Stimulated activated naive CD8-positive, alpha-beta T cell treated with anti-CD3 and anti-CD28 coated beads, Interleukin-15, Interleukin-2, amounts not matched to agents 100 ng/mL and 50 ng/mL, for 24 hours (primary cell): ENCODE measurements around the gene LKAAEAR1.
A peak's percentile ranks its signal among the peaks of the same experiment; 100 is the strongest.

ENCODE experiments used
- H3K27ac Mint-ChIP-seq: one replicate; pipeline ENCODE4 v1.8.0; 2021; ENCODE audit warnings: mild to moderate bottlenecking, mixed read lengths
- H3K27me3 Mint-ChIP-seq: one replicate; pipeline ENCODE4 v1.8.0; 2021; ENCODE audit warnings: mixed read lengths
- H3K36me3 Mint-ChIP-seq: one replicate; pipeline ENCODE4 v1.8.0; 2021; ENCODE audit warnings: low read depth, mixed read lengths
- H3K4me1 Mint-ChIP-seq: one replicate; pipeline ENCODE4 v1.8.0; 2021; ENCODE audit warnings: low read depth, mixed read lengths
- H3K4me3 Mint-ChIP-seq: one replicate; pipeline ENCODE4 v1.8.0; 2021; ENCODE audit warnings: mild to moderate bottlenecking, mixed read lengths
- H3K9me3 Mint-ChIP-seq: one replicate; pipeline ENCODE4 v1.8.0; 2021; ENCODE audit warnings: mixed read lengths

Gene LKAAEAR1

DNA sequence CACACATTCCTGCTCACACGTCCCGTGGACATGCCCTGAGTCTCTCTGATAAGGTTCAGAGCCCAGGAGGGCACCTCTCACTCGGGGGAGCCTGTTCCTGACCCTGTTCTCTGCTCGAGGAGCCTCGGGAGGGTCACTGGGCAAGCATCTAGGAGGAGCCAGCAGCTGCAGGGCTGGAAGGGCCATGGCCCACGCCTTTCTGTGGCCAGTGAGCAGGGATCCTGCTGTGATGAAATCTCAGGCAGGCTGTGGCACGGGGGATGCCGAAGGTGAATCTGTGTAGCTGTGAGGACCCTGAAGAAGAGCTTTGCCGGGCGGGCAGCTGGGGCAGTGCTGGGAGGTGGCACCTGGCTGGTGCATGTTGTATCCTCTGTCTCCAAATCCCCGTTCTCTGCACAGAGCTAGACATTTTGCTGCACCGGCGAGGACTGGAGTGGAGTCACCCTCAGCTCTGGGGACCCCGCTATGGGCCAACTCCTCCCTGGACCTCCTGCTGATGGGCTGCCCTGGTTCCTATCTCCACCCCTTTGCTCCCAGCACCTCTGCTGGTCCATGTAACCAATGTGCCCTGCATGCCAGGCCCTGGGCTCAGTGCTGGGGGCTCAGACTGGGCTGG lies 30.3 kb upstream of the LKAAEAR1 start:
- H3K9me3 Mint-ChIP-seq: no peaks in the 10 kb centered on the region
- H3K4me3 Mint-ChIP-seq: no peak overlapping the region
- no peaks in the 10 kb centered on the region for H3K27me3 Mint-ChIP-seq
- no peaks in the 10 kb centered on the region for H3K4me1 Mint-ChIP-seq
- H3K36me3 Mint-ChIP-seq: no peaks in the 10 kb centered on the region
- no peak overlapping the region for H3K27ac Mint-ChIP-seq

DNA sequence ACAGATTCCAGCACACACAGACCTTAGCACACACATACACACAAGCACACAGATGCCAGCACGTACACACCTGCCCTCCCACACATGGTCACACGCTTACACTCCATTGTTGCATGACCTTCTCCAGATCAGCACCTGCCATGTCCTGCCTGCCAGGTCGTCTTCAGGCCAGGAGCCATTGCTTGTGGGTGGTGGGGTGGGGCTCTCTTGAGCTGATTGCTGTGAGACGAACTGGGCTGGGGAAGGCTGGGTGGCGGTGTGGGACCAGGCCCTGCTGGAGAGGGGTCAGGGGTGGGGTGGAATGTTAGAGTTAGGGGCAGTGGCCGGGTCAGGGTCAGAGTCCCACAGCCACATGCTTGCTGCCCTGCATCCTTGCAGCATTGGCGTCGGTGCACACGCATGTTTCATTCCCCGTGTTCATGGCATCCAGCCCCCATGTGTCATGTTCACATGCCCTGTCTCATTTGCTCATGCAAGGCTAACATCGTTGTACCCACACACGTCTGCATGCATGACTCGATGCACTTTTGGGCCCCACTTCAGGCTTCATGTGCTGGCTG lies 29.7 kb upstream of the LKAAEAR1 start:
- peak overlapping the region; percentile 17 for H3K27ac Mint-ChIP-seq
- H3K9me3 Mint-ChIP-seq: no peaks in the 10 kb centered on the region
- H3K4me3 Mint-ChIP-seq: no peak overlapping the region
- no peaks in the 10 kb centered on the region for H3K4me1 Mint-ChIP-seq
- no peaks in the 10 kb centered on the region for H3K36me3 Mint-ChIP-seq
- no peaks in the 10 kb centered on the region for H3K27me3 Mint-ChIP-seq

DNA sequence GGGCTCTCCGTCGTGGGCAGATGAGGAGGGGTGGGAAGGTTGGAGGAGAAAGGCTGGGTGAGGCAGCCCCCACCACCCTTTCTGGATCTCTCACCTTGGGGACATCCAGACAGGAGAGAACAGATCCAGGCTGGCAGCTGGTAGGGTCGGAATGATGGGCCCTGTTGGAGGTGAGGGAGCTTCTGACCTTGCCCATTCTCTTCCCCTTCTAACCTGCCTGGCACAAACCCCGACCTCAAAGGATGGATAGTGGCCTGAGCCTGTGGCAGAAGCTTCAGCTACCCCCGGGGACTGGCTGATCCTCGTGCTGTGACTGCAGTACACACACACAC lies 29.2 kb upstream of the LKAAEAR1 start:
- no peaks in the 10 kb centered on the region for H3K4me1 Mint-ChIP-seq
- no peaks in the 10 kb centered on the region for H3K27me3 Mint-ChIP-seq
- no peaks in the 10 kb centered on the region for H3K36me3 Mint-ChIP-seq
- H3K4me3 Mint-ChIP-seq: no peak overlapping the region
- H3K9me3 Mint-ChIP-seq: no peaks in the 10 kb centered on the region
- no peak overlapping the region for H3K27ac Mint-ChIP-seq

DNA sequence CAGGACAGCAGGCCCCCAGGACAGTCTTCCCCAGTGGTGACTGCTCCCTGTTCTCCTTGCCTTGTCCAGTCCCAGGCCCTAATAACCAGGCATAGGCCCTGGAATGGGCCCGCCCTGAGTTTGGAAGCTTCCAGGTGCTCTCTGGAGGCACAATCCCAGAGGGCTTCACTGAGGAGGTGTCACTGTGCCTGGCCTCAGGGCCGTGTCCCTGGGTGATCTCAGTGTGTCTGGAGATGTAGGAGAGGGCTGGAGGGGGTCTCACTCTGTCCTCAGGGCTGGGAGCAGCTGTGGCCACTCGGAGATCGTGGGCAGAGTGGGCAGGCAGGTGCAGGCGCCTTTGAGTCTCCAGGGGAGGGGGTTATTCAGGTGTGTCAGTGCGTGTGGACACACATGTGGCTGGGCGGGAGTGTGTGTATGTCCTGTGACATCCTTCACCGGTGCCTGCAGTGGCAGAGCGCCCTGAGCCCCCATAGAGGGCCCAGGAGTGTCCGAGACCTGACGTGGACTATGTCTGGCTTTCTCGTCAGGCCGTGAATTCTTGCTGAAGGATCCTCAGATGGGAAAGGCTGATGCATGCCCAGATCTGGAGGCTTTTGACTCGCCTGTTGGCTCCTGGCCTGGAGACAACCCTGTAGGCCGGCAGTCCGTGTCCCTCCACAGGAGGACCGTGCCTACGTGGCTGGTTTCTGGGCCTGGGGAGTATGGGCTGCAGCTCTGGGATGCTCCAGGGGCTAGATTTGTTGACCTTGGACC lies 28.7 kb upstream of the LKAAEAR1 start:
- H3K9me3 Mint-ChIP-seq: no peaks in the 10 kb centered on the region
- H3K36me3 Mint-ChIP-seq: no peaks in the 10 kb centered on the region
- H3K27me3 Mint-ChIP-seq: no peaks in the 10 kb centered on the region
- no peak overlapping the region for H3K4me3 Mint-ChIP-seq
- H3K4me1 Mint-ChIP-seq: peaks cover 4% of the 10 kb centered on the region
- no peak overlapping the region for H3K27ac Mint-ChIP-seq

DNA sequence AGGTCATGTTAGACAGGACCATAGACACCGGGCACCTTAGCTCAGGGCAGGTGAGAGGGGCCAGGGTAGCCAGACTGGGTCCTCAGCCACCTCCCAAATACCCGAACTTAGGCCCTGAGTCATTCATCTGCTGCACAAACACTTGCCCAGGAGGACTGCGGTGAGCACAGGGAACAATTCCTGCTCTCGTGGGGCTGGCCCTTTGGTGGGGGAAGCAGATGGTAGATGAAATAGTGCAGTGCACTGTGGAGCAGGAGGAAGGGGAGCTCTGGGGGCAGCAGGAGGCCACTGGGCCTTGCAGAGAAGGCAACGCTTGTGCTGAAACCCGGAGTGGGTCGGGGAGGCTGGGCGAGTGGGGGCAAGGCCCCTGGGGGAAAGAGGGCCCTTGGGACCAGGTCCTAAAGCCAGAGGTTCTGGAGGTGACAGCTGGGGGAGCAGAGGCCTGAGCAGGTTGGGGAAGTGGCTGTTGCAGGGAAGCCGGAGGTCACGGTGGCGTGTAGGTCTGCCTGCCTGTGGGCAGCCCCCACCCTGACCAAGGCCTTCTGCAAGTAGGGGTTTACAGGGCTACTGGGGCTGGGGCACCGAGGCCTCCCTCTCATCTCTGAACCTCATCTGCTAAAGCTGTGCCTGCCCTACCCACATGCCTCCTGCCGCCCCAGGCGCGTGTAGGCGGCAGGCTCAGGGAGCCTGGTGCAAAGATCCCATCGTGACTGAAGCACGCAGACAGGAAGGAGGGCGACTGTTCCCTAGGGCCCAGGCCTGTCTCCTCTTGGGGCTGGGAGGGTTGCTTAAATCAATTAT lies 27.8 kb upstream of the LKAAEAR1 start:
- Mint-ChIP-seq H3K9me3 (no peaks in the 10 kb centered on the region), H3K27me3 (no peaks in the 10 kb centered on the region), H3K4me3 (no peak overlapping the region), H3K36me3 (no peaks in the 10 kb centered on the region), H3K4me1 (peaks cover 9% of the 10 kb centered on the region), H3K27ac (no peak overlapping the region)

DNA sequence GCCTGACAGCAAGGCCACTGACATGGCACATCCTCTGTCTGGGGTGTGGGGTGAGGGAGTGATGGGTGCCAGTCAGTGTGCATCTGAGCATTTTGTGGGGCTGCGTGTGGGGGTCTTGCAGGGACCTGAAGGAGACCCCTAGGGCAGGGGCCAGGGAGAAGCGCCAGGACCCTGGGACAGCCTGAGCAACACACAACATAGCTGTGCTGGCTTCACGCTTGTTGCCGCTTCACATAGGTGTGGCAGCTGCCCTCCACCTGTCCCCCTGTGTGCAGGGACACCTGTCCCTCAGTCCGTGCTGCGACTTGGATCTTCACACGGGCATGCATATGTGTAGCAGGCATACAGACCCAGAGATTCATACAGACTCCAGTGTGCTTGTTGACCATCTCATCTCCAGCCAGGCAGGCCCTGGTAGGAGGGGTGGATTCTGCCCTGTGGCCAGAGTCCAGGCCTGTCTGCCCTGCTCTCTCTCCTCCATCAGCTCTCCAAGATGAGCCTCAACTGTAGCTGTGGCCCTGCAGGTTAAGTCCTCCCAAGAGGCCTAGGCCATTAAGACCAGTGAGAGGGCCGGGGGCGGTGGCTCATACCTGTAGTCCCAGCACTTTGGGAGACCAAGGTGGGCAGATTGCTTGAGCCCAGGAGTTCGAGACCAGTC lies 26.3 kb upstream of the LKAAEAR1 start:
- no peaks in the 10 kb centered on the region for H3K27me3 Mint-ChIP-seq

DNA sequence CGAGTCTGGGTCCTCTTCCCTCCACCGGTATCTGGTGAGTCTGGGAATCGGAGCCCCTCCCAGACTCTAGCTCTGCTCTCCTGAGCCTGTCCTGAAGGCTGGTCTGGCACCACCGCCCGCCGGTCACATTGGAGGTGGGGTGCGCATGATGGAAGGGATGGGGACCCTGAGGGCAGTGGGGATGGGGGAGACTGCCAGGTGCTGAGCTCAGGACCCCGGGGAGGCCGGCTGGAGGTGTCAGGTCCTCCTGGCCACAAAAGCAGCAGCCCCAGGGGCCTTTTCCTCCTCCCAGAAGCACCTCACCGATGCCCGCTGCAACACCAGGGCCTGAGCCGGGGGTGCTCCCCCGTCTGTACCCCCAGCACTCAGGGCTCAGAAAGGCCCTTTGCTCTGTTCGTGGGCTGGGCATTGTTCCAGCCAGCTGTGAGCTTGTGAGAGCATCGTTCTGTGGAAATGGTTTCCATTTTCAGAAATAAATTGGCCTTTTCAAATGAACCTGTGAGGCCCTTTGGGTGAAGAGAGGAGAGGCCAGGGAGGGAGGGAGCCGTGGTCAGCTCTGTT lies 25.7 kb upstream of the LKAAEAR1 start:
- Mint-ChIP-seq H3K27me3 (no peaks in the 10 kb centered on the region), H3K9me3 (no peaks in the 10 kb centered on the region), H3K4me1 (peaks cover 13% of the 10 kb centered on the region), H3K27ac (no peak overlapping the region), H3K4me3 (no peak overlapping the region), H3K36me3 (no peaks in the 10 kb centered on the region)

More for the DNA sequence above, 26.3 kb upstream of the LKAAEAR1 start:
- H3K36me3 Mint-ChIP-seq: no peaks in the 10 kb centered on the region
- H3K4me1 Mint-ChIP-seq: peaks cover 13% of the 10 kb centered on the region
- H3K9me3 Mint-ChIP-seq: no peaks in the 10 kb centered on the region
- no peak overlapping the region for H3K27ac Mint-ChIP-seq
- no peak overlapping the region for H3K4me3 Mint-ChIP-seq

DNA sequence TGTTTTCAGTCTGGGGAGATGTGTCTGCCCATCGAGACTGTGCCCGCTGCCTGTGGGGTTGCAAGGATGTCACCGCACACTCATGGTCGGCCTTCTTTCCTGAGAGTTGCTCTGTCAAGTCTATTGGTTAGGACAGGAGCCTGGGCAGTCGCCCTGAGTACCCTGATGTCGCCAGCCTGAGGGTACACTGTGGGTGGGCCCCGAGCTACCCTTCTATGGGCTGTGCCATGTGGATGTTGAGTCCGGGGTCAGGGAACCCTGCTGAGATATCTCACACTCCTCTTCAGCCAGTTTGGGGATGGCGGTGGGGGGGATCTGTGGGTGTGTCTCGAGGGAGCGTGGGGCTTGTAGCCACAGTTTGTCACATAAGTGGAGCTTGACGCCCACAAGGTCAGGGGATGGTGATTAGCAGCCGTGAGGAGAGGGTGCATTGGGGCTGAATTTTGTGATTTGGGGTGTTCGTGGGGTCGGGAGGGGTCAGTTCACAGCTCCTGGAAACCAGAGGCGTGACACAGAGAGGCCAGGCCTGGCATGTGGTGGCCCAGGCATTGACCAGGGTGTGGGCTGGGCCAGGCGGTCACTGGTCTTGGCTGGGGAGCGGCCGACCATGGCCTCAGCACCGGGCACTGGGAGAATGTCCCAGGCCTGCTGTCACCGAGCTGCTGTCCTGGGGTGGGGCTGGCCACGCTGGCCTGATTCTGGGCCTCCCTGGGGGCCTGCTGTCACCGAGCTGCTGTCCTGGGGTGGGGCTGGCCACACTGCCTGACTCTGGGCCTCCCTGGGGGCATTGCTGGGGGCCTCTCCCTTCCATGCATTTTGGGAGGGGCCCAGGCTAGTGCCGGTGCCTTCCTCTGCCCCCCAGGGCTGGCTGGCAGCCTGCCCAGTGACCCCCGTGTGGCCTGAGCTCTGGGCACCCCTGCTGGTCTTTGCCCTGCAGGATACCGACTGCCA lies 24.8 kb upstream of the LKAAEAR1 start:
- no peak overlapping the region for H3K27ac Mint-ChIP-seq
- peaks cover 13% of the 10 kb centered on the region for H3K4me1 Mint-ChIP-seq
- H3K9me3 Mint-ChIP-seq: no peaks in the 10 kb centered on the region
- no peaks in the 10 kb centered on the region for H3K36me3 Mint-ChIP-seq
- no peak overlapping the region for H3K4me3 Mint-ChIP-seq
- no peaks in the 10 kb centered on the region for H3K27me3 Mint-ChIP-seq

DNA sequence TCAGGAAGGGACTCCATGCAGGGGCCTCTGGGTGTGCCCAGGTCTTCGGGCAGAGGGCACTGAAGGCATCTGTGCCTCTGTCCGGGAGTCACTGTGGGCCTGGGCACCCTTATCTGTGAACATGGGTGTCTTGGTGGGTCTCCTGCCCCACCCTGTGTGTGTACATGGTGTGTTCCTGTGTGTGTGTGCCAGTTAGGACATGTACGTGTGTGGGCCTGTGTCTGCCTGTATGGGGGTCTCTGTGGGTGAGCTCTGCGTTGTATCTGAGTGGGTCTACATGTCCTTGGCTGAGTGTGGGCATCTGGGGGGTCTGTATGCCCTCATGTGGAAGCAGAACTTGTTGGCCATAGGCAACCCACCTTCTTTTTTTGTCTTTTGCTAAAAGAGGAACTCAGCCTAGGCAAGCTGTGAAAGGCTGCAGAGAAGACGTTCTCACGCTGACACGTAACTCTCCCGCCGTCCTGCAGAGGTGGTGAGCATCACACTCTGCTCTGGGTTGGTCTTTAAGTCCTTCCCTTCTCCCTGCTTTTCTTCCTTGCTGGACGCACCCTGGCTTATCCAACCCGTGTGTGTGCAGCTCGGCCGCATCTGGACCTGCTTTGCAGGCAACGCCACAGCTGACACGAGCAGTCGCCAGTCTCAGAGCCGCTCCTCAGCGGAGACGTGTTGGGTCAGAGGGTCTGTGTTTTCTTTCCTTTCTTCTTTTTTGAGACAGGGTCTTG lies 23.7 kb upstream of the LKAAEAR1 start:
- peaks cover 9% of the 10 kb centered on the region for H3K27me3 Mint-ChIP-seq

DNA sequence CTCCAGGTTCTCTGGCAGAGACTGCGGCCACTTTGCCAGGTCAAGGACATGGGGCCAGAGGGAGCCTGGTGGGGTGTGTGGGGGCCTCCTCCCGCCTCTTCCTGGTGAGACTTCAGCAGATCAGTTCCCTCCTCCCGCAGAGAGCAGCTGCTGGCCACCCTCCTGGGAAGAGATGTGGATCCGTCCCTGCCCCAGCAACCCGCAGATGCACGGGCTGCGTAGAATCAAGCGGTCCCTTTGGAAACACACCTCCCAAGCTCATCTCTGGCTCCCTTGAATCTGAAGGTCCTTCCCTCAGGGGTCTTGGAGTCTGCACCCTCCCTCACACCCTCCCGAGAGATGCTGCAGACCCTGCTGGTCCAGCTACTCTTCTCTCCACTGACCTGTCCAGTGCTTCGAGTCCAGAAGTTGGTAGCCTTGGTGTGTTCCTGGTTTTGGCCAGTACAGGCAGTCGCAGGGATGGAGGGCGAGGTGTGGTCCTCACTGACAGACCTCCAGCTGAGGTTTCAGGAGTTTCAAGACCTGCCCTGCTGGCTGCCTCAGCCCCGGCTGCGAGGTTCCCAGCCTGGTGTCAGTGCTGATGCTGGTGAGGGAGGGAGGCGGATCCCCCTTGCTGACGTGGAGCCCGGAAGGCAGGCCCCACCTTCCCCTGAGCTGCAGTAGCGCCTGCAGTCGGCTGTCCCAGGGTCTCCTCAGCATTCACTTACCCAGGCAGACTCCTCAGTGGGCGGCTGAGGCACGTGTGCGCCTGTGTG lies 23.0 kb upstream of the LKAAEAR1 start, which contains the start of gene NPBWR2:
Gene NPBWR2, minus strand, starts transcription at position 585 of the 755 bp plus-strand sequence. CDS start 734 bp downstream, outside the sequence.
- Mint-ChIP-seq H3K36me3 (no peaks in the 10 kb centered on the region), H3K9me3 (no peaks in the 10 kb centered on the region), H3K27me3 (peaks cover 13% of the 10 kb centered on the region), H3K4me3 (no peak within 1 kb of the TSS), H3K4me1 (peaks cover 13% of the 10 kb centered on the region), H3K27ac (no peak within 1 kb of the TSS)

More for the DNA sequence above, 23.7 kb upstream of the LKAAEAR1 start:
- Mint-ChIP-seq H3K4me3 (no peak overlapping the region), H3K36me3 (no peaks in the 10 kb centered on the region), H3K4me1 (peaks cover 13% of the 10 kb centered on the region), H3K9me3 (no peaks in the 10 kb centered on the region), H3K27ac (no peak overlapping the region)

DNA sequence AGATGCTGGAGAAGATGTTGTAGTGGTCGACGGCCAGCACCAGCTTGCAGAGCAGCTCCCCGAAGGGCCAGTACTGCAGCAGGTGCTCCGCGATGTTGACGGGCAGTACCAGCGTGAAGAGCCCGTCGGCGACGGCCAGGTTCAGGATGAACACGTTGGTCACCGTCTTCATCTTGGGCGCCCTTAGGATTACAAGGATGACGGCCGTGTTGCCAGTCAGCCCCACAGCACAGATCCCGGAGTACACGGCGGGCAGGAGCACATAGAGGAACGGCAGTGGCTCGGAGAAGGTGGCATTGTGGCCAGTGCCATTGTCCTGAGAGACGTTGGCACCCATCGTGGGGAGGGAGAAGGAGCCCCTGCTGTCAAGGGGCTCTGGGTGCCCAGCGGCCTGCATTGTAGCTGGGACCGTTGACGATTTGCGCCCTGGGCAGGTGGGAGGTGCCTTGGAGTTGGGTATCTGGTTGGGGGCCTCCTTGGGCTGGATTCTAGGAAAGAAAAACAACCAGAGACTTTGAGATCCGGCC lies 22.3 kb upstream of the LKAAEAR1 start:
- Mint-ChIP-seq H3K27ac (no peak overlapping the region), H3K9me3 (no peaks in the 10 kb centered on the region), H3K4me1 (peaks cover 13% of the 10 kb centered on the region), H3K4me3 (no peak overlapping the region), H3K27me3 (peaks cover 14% of the 10 kb centered on the region), H3K36me3 (no peaks in the 10 kb centered on the region)

DNA sequence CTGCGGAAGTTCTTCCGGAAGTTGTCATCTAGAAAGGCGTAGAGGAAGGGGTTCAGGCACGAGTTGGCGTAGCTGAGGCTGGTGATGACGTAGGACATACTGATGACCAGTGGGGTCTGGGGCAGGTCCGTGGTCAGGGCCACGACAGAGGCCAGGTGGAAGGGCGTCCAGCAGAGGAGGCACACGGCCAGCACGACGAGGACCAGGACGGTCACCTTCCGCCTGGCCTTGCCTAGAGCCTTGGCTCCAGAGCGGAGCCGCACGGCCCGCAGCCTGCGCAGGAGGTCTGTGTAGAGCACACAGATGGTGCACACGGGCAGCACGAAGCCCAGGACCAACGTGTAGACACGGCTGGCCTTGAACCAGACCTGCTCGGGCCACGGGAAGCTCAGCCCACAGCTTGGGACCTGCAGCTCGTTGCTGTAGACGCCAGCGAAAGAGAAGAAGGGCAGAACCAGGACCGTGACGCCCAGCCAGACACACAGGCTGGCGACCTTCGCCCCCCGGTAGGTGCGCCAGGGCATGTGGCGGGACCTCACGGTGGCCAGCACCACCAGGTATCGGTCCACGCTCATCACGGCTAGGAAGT lies 21.7 kb upstream of the LKAAEAR1 start:
- H3K27me3 Mint-ChIP-seq: peaks cover 19% of the 10 kb centered on the region
- H3K9me3 Mint-ChIP-seq: no peaks in the 10 kb centered on the region
- H3K27ac Mint-ChIP-seq: no peak overlapping the region
- peaks cover 19% of the 10 kb centered on the region for H3K4me1 Mint-ChIP-seq
- H3K36me3 Mint-ChIP-seq: no peaks in the 10 kb centered on the region
- no peak overlapping the region for H3K4me3 Mint-ChIP-seq
